ENCODE measurements around the gene SPOCK1. TPM values are rescaled to one million over a fixed set of nuclear protein-coding genes. Genes with fewer than 3 reads are reported as not detected.

Gene SPOCK1
- total RNA-seq, 2 experiments from 2014 or later, result not detected

GRCh38 chr5:137167187-137167586 lies 331.9 kb downstream of the SPOCK1 start:
- peaks cover 3% of the 10 kb centered on the region for H3K27me3 Mint-ChIP-seq
- no peak for TF ChIP-seq CTCF (IDR thresholded peaks at IDR 0.05)
- ChIA-PET POLR2A (no interaction called here), CTCF (no interaction called here)
- no peaks in the 10 kb centered on the region for H3K36me3 Mint-ChIP-seq (ENCODE audit: low read depth)
- H3K4me1 Mint-ChIP-seq (ENCODE audit: low read depth), result no peaks in the 10 kb centered on the region
- ATAC-seq (no peak), DNase-seq (no peak)
- no peaks in the 10 kb centered on the region for H3K9me3 Mint-ChIP-seq
- no peak overlapping the region for H3K27ac Mint-ChIP-seq
- intact Hi-C loops (cut with micrococcal nuclease), result no loop called here
- H3K4me3 Mint-ChIP-seq, result no peak overlapping the region

GRCh38 chr5:137164961-137165360 lies 334.2 kb downstream of the SPOCK1 start:
- POLR2A ChIA-PET, result no interaction called here
- no peak overlapping the region for H3K27ac Mint-ChIP-seq
- H3K4me3 Mint-ChIP-seq, result no peak overlapping the region
- H3K9me3 Mint-ChIP-seq, result peaks cover 1% of the 10 kb centered on the region
- no peak for TF ChIP-seq CTCF (IDR thresholded peaks at IDR 0.05)
- peaks cover 3% of the 10 kb centered on the region for H3K27me3 Mint-ChIP-seq
- CTCF ChIA-PET, result no interaction called here
- ATAC-seq (no peak), DNase-seq (no peak)
- H3K36me3 Mint-ChIP-seq (ENCODE audit: low read depth), result no peaks in the 10 kb centered on the region
- H3K4me1 Mint-ChIP-seq (ENCODE audit: low read depth), result no peaks in the 10 kb centered on the region
- intact Hi-C loops (cut with micrococcal nuclease), result no loop called here

GRCh38 chr5:137164536-137164935 lies 334.6 kb downstream of the SPOCK1 start:
- Mint-ChIP-seq H3K27ac (no peak overlapping the region), H3K27me3 (peaks cover 3% of the 10 kb centered on the region), H3K9me3 (peaks cover 3% of the 10 kb centered on the region), H3K4me1 (ENCODE audit: low read depth) (no peaks in the 10 kb centered on the region), H3K36me3 (ENCODE audit: low read depth) (no peaks in the 10 kb centered on the region), H3K4me3 (no peak overlapping the region)
- no peak for ATAC-seq
- no peak for TF ChIP-seq CTCF (IDR thresholded peaks at IDR 0.05)
- intact Hi-C loops (cut with micrococcal nuclease), result no loop called here
- DNase-seq, result no peak
- ChIA-PET POLR2A (no interaction called here), CTCF (no interaction called here)

GRCh38 chr5:137158691-137159090 lies 340.4 kb downstream of the SPOCK1 start:
- Mint-ChIP-seq H3K9me3 (peaks cover 3% of the 10 kb centered on the region), H3K4me1 (ENCODE audit: low read depth) (no peaks in the 10 kb centered on the region), H3K27ac (no peak overlapping the region), H3K4me3 (no peak overlapping the region), H3K36me3 (ENCODE audit: low read depth) (no peaks in the 10 kb centered on the region), H3K27me3 (peaks cover 2% of the 10 kb centered on the region)
- DNase-seq (no peak), ATAC-seq (no peak)
- ChIA-PET CTCF (no interaction called here), POLR2A (no interaction called here)
- TF ChIP-seq CTCF (IDR thresholded peaks at IDR 0.05), result no peak
- intact Hi-C loops (cut with micrococcal nuclease), result no loop called here

GRCh38 chr5:137156180-137156579 lies 342.9 kb downstream of the SPOCK1 start:
- POLR2A ChIA-PET, result no interaction called here
- intact Hi-C loops (cut with micrococcal nuclease), result no loop called here
- no peak overlapping the region for H3K27ac Mint-ChIP-seq

More at GRCh38 chr5:137156180-137156579, 342.9 kb downstream of the SPOCK1 start:
- H3K9me3 Mint-ChIP-seq, result peaks cover 3% of the 10 kb centered on the region
- H3K4me3 Mint-ChIP-seq, result no peak overlapping the region
- no peak for TF ChIP-seq CTCF (IDR thresholded peaks at IDR 0.05)
- ATAC-seq, result no peak
- peaks cover 2% of the 10 kb centered on the region for H3K27me3 Mint-ChIP-seq
- no peaks in the 10 kb centered on the region for H3K36me3 Mint-ChIP-seq (ENCODE audit: low read depth)
- CTCF ChIA-PET, result no interaction called here
- no peak for DNase-seq
- no peaks in the 10 kb centered on the region for H3K4me1 Mint-ChIP-seq (ENCODE audit: low read depth)
